HG03095 (cell line): Measurements from ENCODE around the gene PHYHIPL.

ENCODE experiments used
- ATAC-seq: cut with Tn5 transposase; IDR thresholded peaks from one replicate; pipeline ENCODE4 v1.9.1; 2021; ENCODE audit warnings: moderate library complexity; ENCODE audit not compliant: unreplicated experiment

The PHYHIPL gene

DNA sequence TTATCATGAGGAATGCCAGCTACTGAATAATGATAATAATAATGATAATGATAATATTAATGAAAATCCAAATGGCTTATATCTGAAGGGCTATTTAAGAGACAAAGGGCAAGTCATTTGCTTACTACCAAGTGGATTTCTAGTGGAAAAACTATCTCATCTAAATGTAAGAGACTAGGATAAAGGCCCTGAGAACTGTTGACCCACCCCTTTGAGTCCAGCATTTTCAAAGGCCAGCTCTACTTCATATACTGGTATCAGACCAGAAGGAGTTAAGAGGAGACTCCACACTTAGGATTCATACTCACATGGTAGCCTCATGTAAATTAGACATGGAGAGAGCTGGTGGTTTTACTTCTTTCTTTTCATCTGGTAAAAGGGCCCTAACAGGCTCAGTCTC is 76.0 kb downstream of the PHYHIPL start:
- ATAC-seq: no peak

DNA sequence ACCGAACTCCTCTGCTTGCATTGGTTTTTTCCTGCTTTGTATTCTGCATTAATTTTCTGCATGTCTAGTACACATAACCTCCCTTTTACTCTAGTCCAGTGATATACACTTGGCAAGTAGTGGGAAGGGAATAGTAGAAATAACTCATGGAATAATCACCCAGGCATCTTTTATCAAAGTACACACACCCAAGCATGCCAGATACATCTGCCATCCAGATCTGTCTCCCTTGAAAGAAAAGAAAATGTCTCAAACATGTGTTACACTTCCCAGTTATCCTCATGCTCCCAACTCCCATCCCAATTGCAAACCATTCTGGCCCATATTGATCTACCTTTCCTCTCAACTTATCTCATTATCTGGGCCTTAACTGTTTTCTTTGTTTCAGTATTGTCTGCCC is 79.0 kb downstream of the PHYHIPL start:
- no peak for ATAC-seq

DNA sequence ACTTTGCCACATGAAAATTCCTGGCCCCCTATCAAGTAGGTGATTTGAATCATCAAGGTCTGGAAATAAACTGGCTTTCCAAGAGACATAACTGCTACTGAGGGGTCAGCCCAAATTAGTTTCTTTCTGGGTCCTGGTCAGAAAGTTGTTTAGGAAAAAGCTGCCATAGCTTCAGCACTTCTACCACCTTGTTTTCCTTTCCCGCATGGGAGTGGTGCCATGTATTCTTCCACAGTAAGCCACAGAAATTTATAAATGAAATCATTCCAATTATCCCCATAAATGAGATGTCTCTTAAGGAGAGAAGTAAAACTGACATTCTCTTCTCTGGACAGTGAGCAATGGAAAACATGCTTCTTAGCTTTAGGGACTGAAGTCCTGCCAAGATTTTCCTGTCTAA is 80.8 kb downstream of the PHYHIPL start:
- no peak for ATAC-seq

DNA sequence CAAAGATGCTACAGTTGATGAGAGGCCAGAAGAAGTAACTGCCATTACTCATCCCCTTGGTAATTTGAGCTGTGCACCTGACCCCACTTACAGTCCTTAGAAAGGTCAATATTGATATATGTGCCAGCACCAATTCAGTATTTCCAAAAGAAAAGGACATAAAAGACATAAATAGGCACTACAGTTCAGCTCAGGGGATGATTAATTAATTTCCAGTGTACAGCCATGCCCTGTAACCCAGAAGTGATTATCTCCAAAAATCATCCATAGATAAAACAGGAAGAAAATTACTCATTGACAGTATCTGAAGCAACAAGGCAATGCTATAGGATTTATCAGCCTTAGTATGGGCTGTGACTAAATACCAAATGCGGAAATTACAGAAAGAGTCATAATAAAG is 82.4 kb downstream of the PHYHIPL start:
- ATAC-seq: no peak

DNA sequence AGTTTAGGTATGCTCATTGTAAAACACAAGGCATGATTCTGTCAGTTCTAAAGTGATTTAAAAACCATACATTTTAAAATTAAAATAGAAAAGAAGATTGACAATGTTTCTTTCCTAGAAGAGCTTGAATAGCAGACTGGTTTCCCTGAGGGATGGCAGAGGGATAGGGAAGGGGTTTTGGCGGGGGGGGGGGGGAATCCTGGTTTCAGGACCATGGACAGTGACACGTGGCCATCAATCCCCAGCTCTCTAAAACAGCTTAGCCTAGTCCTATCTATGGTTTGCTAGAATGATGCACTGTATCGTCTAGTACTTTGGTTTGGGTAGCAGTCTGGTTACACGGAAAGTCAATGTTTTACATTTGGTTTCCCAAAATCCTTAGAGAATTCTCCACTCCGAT is 88.7 kb downstream of the PHYHIPL start:
- ATAC-seq: no peak

DNA sequence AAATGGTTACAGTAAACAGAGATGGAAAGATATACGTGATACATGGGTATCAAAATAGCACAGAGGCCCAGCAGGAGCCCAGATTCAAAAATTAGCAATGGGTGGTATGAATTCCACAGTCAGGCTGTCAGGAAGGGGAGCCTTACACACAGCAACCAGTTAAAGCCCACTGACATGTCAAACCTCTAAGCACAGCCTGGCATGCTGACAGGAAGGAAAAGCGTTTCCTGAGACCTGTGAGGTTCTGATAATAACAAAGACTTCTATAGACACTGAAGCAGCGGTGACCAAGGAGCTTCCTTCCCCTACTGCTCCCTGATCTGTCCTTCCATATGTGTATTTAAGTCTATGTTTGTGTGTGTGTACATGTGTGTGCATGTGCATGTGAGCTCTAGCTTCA is 89.9 kb downstream of the PHYHIPL start:
- no peak for ATAC-seq

DNA sequence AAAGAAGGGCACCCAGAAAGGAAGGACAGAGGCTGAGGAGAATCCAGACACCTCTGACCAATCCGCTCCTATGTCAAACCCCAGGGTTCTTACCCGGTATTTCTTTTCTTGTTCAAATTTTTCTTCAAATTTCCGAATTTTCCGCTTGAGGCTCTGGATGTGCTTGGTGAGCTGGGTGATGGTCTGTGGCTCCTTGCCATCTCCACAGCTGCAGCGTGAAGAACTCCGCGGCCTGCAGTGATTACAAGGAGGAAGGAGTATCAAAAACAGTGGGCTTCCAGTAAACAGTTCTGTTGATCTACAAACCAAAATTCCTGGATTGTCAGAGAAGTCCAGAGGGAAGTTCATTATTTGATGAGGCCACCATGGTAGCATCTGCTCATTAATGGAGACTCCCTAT is 92.0 kb downstream of the PHYHIPL start:
- ATAC-seq: no peak

DNA sequence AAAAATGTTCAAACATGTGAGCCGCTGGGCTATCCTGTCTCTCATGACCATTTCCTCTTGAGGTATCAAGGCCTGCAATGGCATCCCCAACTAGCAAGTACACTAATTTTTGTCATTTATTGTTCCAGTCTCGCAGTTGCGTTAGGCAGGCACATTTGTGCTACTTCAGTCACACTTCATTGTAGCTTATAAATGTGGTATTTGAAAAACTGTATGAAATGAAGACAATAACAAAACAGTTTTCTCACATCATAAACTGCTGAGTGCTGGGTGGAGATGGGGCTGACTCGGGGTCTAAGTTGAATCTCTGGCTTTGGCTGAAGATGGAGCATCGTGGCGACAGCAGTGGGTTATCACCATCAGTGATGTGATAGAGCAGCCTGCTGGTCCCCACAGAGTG is 93.2 kb downstream of the PHYHIPL start:
- no peak for ATAC-seq

DNA sequence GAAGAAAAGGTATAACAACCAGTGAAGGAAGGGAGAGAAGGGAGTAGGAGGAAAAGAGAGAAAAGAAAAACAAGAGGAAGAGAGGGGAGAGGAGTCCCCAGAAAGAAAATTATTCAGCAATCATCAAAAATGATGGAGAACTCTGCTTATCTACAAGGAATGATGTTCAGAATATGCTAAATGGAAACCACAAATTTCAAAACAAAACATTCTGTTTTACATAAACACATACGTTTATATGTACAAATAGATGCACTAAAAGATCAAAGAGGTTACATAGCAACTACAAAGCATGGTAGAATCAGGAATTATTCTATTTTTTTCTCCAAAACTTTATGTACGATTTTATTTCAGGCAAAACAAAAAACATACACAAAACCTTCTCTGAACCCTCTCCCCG is 94.0 kb downstream of the PHYHIPL start:
- no peak for ATAC-seq

DNA sequence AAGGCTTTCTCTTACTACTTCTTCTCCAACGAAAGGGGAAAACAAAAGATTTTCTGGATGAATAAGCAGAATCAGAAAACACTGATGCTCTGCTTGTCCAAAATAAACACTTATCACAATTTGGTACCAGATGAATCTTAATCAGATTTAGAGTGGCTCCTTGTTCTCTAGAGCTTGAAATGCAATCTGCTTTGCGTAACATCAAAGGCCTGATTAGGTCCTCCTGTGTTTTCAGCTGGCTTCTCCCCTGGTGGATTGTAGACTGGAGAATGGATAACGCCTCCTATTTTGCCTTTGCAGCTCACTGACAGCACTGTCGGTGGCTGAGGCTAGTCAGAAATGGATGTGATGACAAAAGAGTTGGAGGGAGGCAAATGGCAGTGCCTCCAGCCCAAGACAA is 94.7 kb downstream of the PHYHIPL start:
- ATAC-seq: no peak

DNA sequence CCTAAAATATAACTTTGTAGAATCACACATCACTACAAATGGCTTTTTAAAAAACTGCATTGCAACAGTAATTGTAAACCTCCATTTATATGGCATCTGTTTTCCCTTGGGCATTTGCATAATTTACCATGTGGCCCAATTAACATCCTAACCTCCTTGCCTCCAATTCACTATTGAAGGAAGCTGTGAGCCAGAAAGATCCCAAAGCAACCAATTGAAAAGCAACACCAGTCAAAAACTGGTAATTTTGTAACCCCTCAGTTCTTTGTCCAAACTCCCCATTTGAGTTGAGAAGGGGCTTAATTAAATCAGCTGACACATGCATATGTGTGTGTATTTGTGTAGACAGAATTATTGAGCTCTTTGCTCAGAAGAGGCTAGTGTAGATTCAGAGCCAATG is 95.6 kb downstream of the PHYHIPL start:
- ATAC-seq: no peak

DNA sequence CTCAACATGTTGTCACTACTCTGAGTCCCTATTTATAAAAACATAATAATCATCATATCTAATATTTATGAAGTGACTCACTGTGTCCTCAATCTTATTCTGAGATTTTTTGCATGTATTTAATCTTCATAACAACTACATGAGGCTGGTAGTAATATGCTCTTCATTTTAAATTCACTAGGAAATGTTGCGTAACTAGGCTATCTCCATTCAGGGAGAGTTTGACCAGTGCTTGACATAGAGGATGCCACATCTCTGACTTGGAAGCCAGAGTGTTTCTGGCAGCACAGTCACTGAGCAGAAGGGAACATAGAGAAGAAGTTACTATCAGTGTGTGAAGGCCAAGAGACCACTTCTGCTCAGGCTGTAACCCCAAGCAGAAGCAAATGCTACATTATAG is 97.0 kb downstream of the PHYHIPL start:
- ATAC-seq: no peak

DNA sequence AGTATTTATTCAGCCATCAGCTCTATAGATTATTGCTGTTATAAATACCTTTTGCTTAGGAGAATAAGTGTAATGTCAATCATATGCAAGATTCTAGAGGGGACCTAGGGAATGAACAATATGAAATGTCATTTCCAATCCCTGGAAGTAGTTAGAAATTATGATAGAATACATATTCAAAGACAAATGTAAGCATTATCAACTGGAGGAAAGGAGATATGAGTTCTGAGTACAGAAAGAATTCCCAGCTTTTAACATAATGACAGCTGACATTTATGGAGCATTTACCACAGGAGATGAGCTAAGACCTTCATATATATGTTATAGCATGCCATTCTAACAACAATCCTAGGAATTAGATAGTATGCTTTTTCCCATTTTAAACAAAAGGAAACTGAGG is 99.7 kb downstream of the PHYHIPL start:
- ATAC-seq: no peak

DNA sequence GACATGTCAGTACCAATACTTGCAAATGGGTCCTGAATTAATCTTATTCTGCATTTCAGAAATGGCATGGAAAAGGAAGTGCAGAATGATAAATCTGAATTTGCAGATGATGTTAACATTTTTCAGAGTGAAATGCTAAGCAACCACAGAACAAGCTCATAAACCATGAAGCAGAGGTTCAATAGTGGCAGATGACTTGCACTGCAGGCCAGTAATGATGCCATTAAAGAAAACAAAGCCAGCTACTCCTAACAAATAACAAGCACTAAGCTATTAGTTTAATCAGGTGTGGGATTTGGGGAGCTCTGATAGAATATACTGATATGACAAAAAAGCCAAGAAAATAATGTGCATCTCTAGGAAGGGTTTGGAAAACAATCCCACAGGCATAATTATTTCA is 100.5 kb downstream of the PHYHIPL start:
- no peak for ATAC-seq

DNA sequence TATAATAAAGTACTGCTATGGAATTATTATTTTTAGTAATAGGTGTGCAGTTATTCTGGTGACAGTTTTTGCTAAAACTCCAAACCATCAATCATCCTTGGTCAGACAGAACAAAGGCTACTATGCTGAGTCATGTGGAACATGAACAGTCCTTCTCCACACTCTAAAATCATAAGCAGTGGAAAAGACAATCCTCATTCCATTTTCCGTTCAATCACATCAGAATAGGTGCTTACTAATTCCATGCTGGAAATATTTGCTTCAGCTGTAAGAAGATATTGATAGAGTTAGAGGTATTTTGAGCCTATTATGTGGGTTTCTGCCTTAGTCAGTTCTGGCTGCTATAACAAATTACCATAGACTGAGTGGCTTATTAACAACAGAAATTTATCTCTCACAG is 103.0 kb downstream of the PHYHIPL start:
- no peak for ATAC-seq

DNA sequence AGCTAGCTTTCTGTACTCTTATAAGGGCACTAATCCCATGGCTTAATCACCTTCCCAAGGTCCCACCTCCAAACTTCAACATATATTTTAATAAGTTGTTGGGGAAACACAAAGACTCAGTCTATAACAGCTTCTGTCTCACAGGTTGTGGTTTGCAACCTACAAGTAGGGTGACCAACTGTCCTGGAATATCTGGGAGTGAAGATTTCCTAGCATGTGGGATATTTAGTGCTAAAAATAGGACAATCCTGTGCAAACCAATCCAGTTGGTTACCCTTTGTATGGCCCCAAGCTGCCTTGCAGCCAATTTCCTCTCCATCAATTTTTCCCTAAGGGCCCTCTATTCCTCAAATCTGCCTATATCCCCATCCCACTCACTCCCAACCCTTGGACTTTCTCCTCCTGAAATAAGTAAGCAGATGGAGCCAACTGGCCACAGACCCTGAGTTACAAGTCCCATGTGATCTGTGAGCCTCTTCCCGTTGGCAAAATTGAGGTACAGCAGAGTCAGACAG is 103.6 kb downstream of the PHYHIPL start:
- ATAC-seq: no peak

DNA sequence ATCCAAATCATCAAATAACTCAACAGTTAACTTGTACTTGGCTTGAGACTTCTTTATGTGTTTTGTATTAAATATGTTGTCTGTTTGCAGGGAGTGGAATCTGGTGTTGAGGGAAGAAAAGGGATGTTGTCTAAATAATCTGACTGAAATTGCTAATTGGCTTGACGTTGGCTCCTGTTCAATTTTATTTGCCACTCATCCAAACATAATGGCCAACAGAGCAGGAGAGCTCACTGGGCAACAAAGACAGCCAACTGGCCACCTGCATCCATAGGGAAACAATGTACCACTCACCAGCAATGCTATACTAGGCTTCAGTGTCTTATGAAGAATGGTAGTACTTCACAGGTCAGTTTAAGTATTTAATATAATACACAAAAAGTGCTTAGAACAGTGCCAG is 105.4 kb downstream of the PHYHIPL start:
- no peak for ATAC-seq

DNA sequence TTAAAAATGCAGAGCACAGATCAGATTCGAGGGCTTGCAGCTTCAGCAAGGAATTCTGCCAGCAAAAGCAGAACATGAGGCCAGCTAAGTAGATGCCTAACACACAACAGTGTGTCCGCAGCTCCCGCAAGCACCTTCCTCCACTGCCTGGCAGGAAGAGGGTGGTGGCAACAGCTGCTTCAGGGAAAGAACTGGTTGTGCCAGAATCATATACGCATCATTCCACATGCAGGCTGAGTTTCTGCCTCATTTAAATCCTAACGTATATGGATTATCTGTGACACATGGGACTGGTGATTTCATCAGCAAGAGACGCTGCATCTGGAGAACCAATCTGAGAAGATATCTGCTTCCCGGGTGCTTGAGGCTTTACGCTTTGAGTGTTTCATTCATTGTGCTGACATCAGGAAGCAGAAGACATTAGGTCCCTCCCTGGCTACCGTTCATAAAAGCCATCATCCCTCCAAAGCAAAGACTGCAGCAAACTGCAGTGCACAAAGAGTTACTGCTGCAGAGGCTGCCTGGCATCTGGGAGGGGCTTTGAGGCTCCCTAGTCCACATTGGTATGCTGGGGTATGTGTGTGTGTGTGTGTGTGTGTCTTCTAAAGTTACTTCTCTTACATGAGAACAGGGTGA is 107.1 kb downstream of the PHYHIPL start:
- no peak for ATAC-seq

DNA sequence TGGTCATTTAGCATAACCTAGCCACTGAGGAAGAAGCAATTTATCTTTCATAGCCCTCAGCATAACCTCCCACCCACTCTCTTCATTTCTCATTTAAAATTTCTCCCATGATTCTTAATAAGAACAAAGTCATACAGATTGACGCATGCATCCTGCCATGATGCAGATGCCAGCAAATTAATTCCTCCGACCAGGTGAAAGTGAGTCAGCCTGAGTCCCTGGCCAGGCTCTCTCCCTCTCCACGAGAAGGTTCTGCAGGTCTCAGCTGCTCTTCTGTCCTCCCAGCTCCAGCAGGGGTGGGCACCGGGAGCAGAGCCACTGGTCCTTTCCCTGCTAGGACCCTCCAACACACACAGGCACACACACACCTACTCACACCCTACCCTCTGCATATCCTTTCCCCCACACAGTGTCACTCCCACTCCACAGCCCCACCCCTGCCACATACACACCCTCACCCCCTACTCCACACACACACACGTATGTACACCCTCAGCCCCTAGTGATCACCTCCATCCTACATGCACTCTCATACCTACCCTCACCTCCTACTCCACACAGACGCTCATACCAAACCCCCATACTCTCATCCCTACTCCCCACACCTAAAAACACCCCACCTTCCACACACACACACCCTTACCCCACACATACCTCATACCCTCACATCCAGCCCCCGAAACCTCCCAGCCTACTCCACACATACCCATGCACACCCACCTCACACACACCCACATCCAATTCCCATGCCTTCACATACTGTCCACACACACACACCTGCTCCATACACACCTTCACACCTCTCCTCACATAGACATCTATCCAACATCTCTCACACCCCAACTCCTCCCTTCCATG is 107.9 kb downstream of the PHYHIPL start:
- ATAC-seq: no peak

DNA sequence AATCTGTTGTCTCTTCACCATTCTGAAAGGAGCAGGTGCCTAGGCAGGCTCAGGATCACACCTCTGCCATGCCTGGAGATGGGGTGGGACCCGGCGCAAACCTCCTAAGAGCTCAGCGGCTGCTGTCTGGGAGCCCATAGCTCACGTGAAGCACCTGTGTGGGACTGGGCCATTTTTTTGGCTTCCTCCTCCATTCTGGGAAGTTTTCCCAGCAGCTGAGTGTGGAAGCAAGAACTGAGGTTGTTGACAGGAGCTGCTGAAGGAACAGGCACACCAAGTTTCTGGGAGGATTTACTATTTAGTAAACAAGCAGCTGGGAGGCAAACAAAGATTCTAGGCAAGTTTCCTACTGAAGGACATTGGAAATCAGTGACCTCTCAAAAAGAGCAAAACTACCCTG is 108.6 kb downstream of the PHYHIPL start:
- no peak for ATAC-seq

DNA sequence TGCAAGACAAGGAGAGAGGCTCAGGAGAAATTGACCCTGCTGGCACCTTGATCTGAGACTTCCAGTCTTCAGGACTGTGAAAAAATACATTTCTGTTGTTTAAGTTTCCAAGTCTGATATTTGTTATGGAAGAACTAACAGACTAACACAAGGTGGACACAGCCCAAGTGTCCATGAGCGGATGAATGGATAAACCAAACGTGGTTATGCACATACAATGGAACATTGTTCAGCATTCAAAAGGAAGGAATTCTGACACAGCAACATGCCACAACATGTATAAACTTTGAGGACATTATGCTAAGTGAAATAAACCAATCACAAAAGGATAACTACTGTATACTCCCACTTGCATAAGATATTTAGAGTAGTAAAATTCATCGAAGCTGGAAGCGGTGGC is 109.4 kb downstream of the PHYHIPL start:
- no peak for ATAC-seq

DNA sequence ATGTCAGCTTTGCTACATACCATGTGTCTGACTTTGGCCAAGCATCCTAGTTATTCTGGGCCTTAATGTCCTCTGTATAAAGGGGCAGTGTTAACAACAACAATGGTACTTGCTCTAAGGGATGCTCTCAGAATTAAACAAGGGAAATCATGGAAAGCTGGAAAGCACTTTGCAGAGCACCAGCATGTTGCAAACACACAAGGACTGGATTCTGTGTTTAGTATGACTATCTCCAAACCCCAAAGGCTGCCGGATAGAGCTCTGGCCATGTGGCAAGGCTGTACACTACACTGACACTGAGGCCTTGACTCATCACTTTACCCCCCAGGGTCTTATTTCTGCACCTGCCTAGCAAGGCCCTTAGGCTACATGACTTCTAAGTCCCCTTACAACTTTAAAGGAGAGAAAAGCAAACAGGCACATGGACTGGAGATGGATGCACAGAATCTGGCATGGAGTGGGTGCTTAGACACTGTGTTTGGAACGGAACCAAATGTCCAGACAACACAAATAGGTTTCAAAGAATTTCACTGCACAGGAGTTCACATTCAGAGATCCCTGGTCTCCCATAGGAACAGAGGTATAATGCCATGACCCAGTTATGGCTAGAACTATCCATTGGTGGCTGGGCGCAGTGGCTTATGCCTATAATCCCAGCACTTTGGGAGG is 111.3 kb downstream of the PHYHIPL start:
- ATAC-seq: no peak
